ENCODE data around the gene NFATC2IP. TPM values are rescaled to one million over a fixed set of nuclear protein-coding genes. Genes with fewer than 3 reads are reported as not detected.
A peak's percentile ranks its signal among the peaks of the same experiment; 100 is the strongest.

NFATC2IP gene
- total RNA-seq, 1 donor: 18.1 TPM

DNA sequence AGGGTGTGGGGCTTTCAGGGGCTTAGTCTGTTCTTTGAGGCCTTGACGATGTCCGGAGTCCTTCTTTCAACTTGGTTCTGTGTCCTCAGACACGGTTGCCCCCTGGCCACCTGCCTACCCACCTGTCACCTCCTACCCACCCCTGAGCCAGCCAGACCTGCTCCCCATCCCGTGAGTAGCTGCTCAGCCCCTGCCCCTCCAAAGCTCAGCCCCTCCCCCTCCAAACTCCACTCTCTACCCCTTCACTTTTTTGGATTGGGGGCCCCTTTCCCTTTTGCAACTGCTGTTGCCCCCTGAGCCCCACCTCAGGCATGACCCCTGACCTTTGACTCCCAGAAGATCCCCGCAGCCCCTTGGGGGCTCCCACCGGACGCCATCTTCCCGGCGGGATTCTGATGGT lies 35.3 kb downstream of the NFATC2IP start:
- H3K27me3 ChIP-seq (ENCODE audit: insufficient read depth, low read length): no peaks in the 10 kb centered on the region
- DNase-seq (ENCODE audit: insufficient read length, low spot score, missing footprints): peak; percentile 26
- no peak overlapping the region for H3K4me2 ChIP-seq (ENCODE audit: insufficient read depth, low read length)
- H3K79me2 ChIP-seq (ENCODE audit: insufficient read depth, low read length): no peaks in the 10 kb centered on the region
- no peaks in the 10 kb centered on the region for H4K20me1 ChIP-seq (ENCODE audit: insufficient read depth, low read length)
- H3K27ac ChIP-seq (ENCODE audit: low read depth, low read length): no peak overlapping the region
- H3K9me3 ChIP-seq (ENCODE audit: low read depth, low read length): no peaks in the 10 kb centered on the region
- no peak overlapping the region for H3K4me3 ChIP-seq (ENCODE audit: insufficient read depth, low read length)
- H3K4me1 ChIP-seq (ENCODE audit: insufficient read depth, low read length): no peaks in the 10 kb centered on the region
- H2AFZ ChIP-seq (ENCODE audit: low read length): no peak overlapping the region
- H3K36me3 ChIP-seq (ENCODE audit: insufficient read depth, low read length): peaks cover 33% of the 10 kb centered on the region
- TF ChIP-seq, protein P1, sequence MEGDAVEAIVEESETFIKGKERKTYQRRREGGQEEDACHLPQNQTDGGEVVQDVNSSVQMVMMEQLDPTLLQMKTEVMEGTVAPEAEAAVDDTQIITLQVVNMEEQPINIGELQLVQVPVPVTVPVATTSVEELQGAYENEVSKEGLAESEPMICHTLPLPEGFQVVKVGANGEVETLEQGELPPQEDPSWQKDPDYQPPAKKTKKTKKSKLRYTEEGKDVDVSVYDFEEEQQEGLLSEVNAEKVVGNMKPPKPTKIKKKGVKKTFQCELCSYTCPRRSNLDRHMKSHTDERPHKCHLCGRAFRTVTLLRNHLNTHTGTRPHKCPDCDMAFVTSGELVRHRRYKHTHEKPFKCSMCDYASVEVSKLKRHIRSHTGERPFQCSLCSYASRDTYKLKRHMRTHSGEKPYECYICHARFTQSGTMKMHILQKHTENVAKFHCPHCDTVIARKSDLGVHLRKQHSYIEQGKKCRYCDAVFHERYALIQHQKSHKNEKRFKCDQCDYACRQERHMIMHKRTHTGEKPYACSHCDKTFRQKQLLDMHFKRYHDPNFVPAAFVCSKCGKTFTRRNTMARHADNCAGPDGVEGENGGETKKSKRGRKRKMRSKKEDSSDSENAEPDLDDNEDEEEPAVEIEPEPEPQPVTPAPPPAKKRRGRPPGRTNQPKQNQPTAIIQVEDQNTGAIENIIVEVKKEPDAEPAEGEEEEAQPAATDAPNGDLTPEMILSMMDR (IDR thresholded peaks at IDR 0.05; ENCODE audit: extremely low read depth, low read depth, low read length): no peak

DNA sequence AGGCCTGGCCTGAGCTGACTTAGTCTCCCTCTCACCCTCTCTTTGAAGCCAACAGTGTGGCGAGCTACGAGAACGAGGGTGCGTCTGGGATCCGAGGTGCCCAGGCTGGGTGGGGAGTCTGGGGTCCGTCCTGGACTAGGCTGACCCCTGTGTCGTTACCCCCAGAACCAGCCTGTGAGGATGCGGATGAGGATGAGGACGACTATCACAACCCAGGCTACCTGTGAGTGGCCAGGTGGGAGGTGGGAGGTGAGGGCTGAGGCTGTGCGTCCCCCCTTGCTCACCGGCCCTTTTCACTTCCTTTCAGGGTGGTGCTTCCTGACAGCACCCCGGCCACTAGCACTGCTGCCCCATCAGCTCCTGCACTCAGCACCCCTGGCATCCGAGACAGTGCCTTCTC lies 35.8 kb downstream of the NFATC2IP start:
- no peaks in the 10 kb centered on the region for H3K27me3 ChIP-seq (ENCODE audit: insufficient read depth, low read length)
- TF ChIP-seq, protein P1 (IDR thresholded peaks at IDR 0.05; ENCODE audit: extremely low read depth, low read depth, low read length): no peak
- H3K36me3 ChIP-seq (ENCODE audit: insufficient read depth, low read length): peaks cover 28% of the 10 kb centered on the region
- H3K4me2 ChIP-seq (ENCODE audit: insufficient read depth, low read length): no peak overlapping the region
- no peak overlapping the region for H2AFZ ChIP-seq (ENCODE audit: low read length)
- H4K20me1 ChIP-seq (ENCODE audit: insufficient read depth, low read length): no peaks in the 10 kb centered on the region
- no peaks in the 10 kb centered on the region for H3K79me2 ChIP-seq (ENCODE audit: insufficient read depth, low read length)
- H3K27ac ChIP-seq (ENCODE audit: low read depth, low read length): no peak overlapping the region
- peak; percentile 38 for DNase-seq (ENCODE audit: insufficient read length, low spot score, missing footprints)
- H3K4me1 ChIP-seq (ENCODE audit: insufficient read depth, low read length): no peaks in the 10 kb centered on the region
- no peak overlapping the region for H3K4me3 ChIP-seq (ENCODE audit: insufficient read depth, low read length)
- no peaks in the 10 kb centered on the region for H3K9me3 ChIP-seq (ENCODE audit: low read depth, low read length)

DNA sequence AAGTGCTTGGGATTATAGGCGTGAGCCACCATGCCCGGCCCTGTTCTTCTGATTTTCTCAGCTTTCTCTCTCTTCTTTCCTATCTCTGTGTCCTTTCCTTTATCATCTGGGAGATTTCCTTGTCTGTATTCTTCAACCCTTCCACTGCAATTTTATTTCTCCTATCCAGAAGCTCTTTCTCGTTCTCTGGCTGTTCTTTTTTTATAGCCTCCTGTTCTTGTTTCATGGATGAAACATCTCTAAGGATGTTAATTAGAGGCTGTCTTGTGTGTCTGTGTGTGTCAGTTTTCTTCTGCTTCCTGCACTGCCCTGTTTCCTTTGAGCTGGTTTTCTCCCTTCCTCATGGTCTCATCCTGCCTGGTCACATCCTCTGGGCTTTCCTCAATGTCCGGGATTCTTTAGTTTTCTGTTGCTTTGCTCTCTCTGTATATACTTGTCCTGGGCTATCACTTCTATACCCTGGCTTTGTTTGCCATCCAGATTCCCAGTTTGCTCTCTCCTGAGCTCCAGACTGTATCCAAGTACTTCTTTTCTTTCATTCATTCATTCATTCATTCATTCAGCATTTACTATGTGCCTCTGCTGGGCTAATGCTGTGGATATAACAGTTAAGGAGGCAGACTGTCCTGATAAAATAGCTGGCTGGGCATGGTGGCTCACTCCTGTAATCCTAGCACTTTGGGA lies 36.6 kb downstream of the NFATC2IP start:
- TF ChIP-seq, protein P1 (IDR thresholded peaks at IDR 0.05; ENCODE audit: extremely low read depth, low read depth, low read length): no peak
- no peaks in the 10 kb centered on the region for H3K9me3 ChIP-seq (ENCODE audit: low read depth, low read length)
- no peaks in the 10 kb centered on the region for H4K20me1 ChIP-seq (ENCODE audit: insufficient read depth, low read length)
- no peaks in the 10 kb centered on the region for H3K4me1 ChIP-seq (ENCODE audit: insufficient read depth, low read length)
- peak; percentile 54 for DNase-seq (ENCODE audit: insufficient read length, low spot score, missing footprints)
- no peaks in the 10 kb centered on the region for H3K27me3 ChIP-seq (ENCODE audit: insufficient read depth, low read length)
- H3K4me2 ChIP-seq (ENCODE audit: insufficient read depth, low read length): no peak overlapping the region
- H2AFZ ChIP-seq (ENCODE audit: low read length): no peak overlapping the region
- no peak overlapping the region for H3K27ac ChIP-seq (ENCODE audit: low read depth, low read length)
- H3K36me3 ChIP-seq (ENCODE audit: insufficient read depth, low read length): peaks cover 23% of the 10 kb centered on the region
- H3K79me2 ChIP-seq (ENCODE audit: insufficient read depth, low read length): no peaks in the 10 kb centered on the region
- no peak overlapping the region for H3K4me3 ChIP-seq (ENCODE audit: insufficient read depth, low read length)

DNA sequence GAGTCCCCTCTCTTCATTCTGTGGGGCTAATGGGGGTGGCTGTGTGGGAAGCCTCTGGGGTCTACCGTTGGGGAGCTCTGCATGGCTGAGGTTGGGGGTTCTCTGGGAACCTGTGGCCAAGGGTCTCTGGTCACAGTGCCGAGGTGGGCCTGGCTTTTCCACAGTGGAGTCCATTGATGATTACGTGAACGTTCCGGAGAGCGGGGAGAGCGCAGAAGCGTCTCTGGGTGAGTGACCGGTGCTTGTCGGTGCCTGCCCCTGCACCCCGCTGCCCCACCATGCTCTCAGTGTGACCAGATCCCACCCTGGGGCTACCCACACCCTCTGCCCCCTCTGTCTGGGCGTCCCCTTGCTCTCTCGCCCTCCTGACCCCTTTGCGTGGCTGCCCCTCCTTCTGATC lies 38.6 kb downstream of the NFATC2IP start:
- H3K36me3 ChIP-seq (ENCODE audit: insufficient read depth, low read length): peaks cover 13% of the 10 kb centered on the region
- TF ChIP-seq, protein P1 (IDR thresholded peaks at IDR 0.05; ENCODE audit: extremely low read depth, low read depth, low read length): no peak
- H3K4me1 ChIP-seq (ENCODE audit: insufficient read depth, low read length): no peaks in the 10 kb centered on the region
- no peaks in the 10 kb centered on the region for H3K9me3 ChIP-seq (ENCODE audit: low read depth, low read length)
- peak; percentile 39 for DNase-seq (ENCODE audit: insufficient read length, low spot score, missing footprints)
- no peak overlapping the region for H2AFZ ChIP-seq (ENCODE audit: low read length)
- no peak overlapping the region for H3K27ac ChIP-seq (ENCODE audit: low read depth, low read length)
- no peaks in the 10 kb centered on the region for H3K79me2 ChIP-seq (ENCODE audit: insufficient read depth, low read length)
- H3K27me3 ChIP-seq (ENCODE audit: insufficient read depth, low read length): no peaks in the 10 kb centered on the region
- no peak overlapping the region for H3K4me2 ChIP-seq (ENCODE audit: insufficient read depth, low read length)
- H3K4me3 ChIP-seq (ENCODE audit: insufficient read depth, low read length): no peak overlapping the region
- H4K20me1 ChIP-seq (ENCODE audit: insufficient read depth, low read length): no peaks in the 10 kb centered on the region
